ENCODE measurements around the gene MICA. TPM values are rescaled to one million over a fixed set of nuclear protein-coding genes. Genes with fewer than 3 reads are reported as not detected.
"Not testable (repeated sequence)": the region's sequence is repeated elsewhere in the genome, so short reads cannot be mapped to it uniquely, and the experiment has no call there.

MICA gene
- total RNA-seq, 2 experiments from 2014 or later, result 24.1 to 25.8 TPM

DNA sequence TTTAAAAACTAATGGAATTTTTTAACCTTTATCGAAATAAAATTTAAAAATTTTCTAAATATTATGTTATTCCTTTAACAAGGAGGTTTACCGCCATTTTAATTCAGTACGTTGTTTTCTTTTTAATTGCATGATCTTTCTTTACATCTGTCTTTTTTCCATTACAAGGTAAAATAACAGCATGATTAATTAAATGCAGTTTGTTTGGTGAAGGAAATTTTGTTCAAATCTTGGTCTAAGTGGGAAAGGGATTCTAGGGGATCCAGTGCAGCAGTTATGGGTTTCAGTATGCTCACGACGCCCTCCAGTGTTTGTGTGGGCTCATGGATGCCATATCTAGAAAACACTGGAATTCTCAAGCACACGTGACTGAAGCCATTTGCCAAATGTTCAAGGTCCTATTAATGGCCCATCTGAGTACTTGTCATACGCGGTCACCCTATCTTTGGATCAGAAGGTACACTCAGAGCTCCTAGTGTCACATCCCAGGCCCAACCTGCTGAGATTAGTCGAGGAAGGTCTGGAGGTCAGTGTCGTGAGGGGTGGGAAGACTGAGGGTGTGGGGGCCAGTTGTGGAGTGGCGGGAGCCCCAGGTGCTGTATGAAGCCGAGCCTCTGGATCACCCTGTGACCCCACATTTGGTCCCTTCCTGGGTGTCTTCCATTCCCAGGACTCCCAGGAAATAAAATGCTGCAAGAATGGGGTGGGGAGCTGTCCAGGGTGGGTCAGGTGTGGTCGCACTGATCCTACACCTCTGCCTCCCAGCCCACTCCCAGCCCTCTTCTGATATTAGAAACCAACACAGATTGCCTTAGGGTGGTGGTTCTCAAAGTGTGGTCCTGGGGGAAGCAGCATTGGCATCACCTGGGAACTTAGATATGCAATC lies 14.2 kb upstream of the MICA start:
- H3K4me3 Mint-ChIP-seq, POLR2A ChIA-PET: not testable (repeated sequence)

DNA sequence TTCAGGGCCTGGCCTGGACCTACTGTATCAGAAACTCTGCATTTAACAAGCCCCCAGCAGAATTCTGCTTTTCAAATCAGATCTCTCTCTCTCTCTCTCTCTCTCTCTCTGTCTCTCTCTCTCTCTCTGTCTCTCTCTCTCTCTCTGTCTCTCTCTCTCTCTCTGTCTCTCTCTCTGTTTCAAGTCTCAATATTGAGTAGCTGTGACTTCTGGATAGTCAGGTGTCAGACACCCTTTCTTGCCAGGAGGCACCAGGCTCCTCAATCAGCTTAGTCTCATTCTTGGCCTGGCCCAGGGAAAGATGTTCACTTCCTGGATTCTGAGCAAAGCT lies 13.6 kb upstream of the MICA start:
- not testable (repeated sequence) for H3K4me3 Mint-ChIP-seq; H3K9me3 Mint-ChIP-seq; H3K36me3 Mint-ChIP-seq; DNase-seq; ATAC-seq (ENCODE audit: low read depth); H3K27me3 Mint-ChIP-seq; H3K4me1 Mint-ChIP-seq
- POLR2A ChIA-PET, result interaction anchor here (0.6 kb wide), 1 partner anchor 94 kb away, joined by 5 read pairs; no protein-coding TSS in a partner anchor
- H3K27ac Mint-ChIP-seq, result peak overlapping the region; percentile 58

More for the DNA sequence above, 14.2 kb upstream of the MICA start:
- not testable (repeated sequence) for H3K27ac Mint-ChIP-seq, DNase-seq, H3K9me3 Mint-ChIP-seq, H3K27me3 Mint-ChIP-seq, H3K36me3 Mint-ChIP-seq, H3K4me1 Mint-ChIP-seq
- ATAC-seq (ENCODE audit: low read depth), result peak; percentile 45

- no peak overlapping the region for H3K4me3 Mint-ChIP-seq
- no peaks in the 10 kb centered on the region for H3K9me3 Mint-ChIP-seq
- no peaks in the 10 kb centered on the region for H3K36me3 Mint-ChIP-seq
- ATAC-seq (ENCODE audit: low read depth) (no peak), DNase-seq (no peak)
- no peaks in the 10 kb centered on the region for H3K27me3 Mint-ChIP-seq
- H3K4me1 Mint-ChIP-seq, result peaks cover 12% of the 10 kb centered on the region
- POLR2A ChIA-PET, result no interaction called here
- no peak overlapping the region for H3K27ac Mint-ChIP-seq
Observed at GRCh38 chr6:31393932-31394331, 9.5 kb upstream of the MICA start.

- Mint-ChIP-seq H3K36me3 (no peaks in the 10 kb centered on the region), H3K9me3 (no peaks in the 10 kb centered on the region), H3K4me1 (peaks cover 13% of the 10 kb centered on the region), H3K4me3 (no peak overlapping the region), H3K27me3 (no peaks in the 10 kb centered on the region), H3K27ac (no peak overlapping the region)
- POLR2A ChIA-PET, result interaction anchor here (1.2 kb wide), 1 partner anchor 68 kb away, joined by 3 read pairs; no protein-coding TSS in a partner anchor
- DNase-seq (no peak), ATAC-seq (ENCODE audit: low read depth) (no peak)
Observed at GRCh38 chr6:31394381-31394780, 9.0 kb upstream of the MICA start.

DNA sequence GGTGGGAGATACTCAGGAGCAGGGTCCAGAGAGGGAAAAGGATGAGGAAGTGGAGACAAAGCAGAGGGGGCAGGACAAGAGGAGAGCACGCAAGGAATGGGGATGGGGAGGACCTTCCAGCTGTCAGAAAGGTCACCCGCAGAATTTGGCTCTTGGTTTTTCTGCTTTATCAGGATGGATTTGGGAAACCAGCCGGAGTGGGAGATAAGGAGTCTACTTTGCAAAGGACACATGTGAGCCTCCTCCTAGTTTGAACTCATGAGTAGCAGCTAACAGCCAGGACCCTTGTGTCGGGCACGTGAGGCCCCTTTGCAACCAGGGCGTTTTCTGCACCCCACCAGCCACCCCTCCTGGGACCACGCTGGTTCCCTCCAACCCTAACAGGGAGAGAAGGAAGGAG lies 7.6 kb upstream of the MICA start:
- no peaks in the 10 kb centered on the region for H3K9me3 Mint-ChIP-seq
- H3K4me1 Mint-ChIP-seq, result peaks cover 11% of the 10 kb centered on the region
- no peak overlapping the region for H3K4me3 Mint-ChIP-seq
- POLR2A ChIA-PET, result interaction anchor here (0.6 kb wide), 1 partner anchor 316 kb away, joined by 3 read pairs; no protein-coding TSS in a partner anchor
- ATAC-seq (ENCODE audit: low read depth) (no peak), DNase-seq (no peak)
- no peaks in the 10 kb centered on the region for H3K27me3 Mint-ChIP-seq
- H3K27ac Mint-ChIP-seq, result no peak overlapping the region
- H3K36me3 Mint-ChIP-seq, result no peaks in the 10 kb centered on the region

GRCh38 chr6:31396422-31397152 lies 6.8 kb upstream of the MICA start:
- Mint-ChIP-seq H3K9me3 (no peaks in the 10 kb centered on the region), H3K27me3 (no peaks in the 10 kb centered on the region), H3K27ac (no peak overlapping the region), H3K36me3 (no peaks in the 10 kb centered on the region), H3K4me3 (peak overlapping the region; percentile 10), H3K4me1 (peaks cover 15% of the 10 kb centered on the region)
- DNase-seq (peak; percentile 85), ATAC-seq (ENCODE audit: low read depth) (peak; percentile 67)
- POLR2A ChIA-PET, result no interaction called here

- peaks cover 20% of the 10 kb centered on the region for H3K4me1 Mint-ChIP-seq
- not testable (repeated sequence) for H3K9me3 Mint-ChIP-seq, H3K27ac Mint-ChIP-seq
Observed at GRCh38 chr6:31397153-31397499, 6.3 kb upstream of the MICA start.

DNA sequence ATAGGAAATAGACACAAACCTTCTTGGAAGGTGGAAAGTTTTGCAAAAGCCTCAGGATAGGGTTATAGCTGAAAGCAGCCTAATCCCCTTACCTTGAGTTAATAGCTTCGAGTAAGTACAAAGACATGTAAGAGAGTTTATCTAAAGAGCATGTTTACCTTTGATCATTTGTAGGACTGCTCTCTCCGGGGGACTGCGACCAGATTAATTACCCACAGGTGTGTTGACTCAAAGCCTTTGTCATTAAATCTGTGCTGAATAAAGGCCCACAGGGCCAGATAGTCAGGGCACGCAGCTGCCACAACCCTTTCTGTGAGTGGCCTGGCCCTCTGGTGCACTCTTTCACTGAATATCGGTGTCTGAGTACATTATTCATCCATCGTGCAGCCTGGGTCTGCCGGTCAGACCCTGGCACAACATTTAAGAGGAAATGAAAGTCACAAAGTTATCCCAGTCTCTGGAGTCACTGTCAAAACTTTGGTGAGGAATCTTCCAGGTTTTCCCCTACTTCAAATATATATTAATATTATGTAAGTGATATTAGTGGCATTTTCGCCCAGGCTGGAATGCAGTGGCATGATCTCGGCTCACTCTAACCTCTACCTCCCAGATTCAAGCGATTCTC lies 5.4 kb upstream of the MICA start:
- H3K36me3 Mint-ChIP-seq, result no peaks in the 10 kb centered on the region
- POLR2A ChIA-PET, result no interaction called here
- no peak for DNase-seq
- no peaks in the 10 kb centered on the region for H3K27me3 Mint-ChIP-seq
- no peak overlapping the region for H3K4me3 Mint-ChIP-seq
- no peak for ATAC-seq (ENCODE audit: low read depth)
- no peaks in the 10 kb centered on the region for H3K9me3 Mint-ChIP-seq
- no peak overlapping the region for H3K27ac Mint-ChIP-seq
- peaks cover 29% of the 10 kb centered on the region for H3K4me1 Mint-ChIP-seq

More at GRCh38 chr6:31397153-31397499, 6.3 kb upstream of the MICA start:
- H3K4me3 Mint-ChIP-seq, result peak overlapping the region; percentile 10
- ATAC-seq (ENCODE audit: low read depth); H3K36me3 Mint-ChIP-seq; DNase-seq; H3K27me3 Mint-ChIP-seq; POLR2A ChIA-PET: not testable (repeated sequence)

GRCh38 chr6:31399589-31400466 lies 3.6 kb upstream of the MICA start:
- Mint-ChIP-seq H3K27me3 (no peaks in the 10 kb centered on the region), H3K9me3 (no peaks in the 10 kb centered on the region), H3K27ac (peak overlapping the region; percentile 89), H3K36me3 (peaks cover 3% of the 10 kb centered on the region), H3K4me3 (peak overlapping the region; percentile 90), H3K4me1 (peaks cover 34% of the 10 kb centered on the region)
- POLR2A ChIA-PET, result interaction anchor here (0.6 to 2.3 kb wide), 10 partner anchors 43 to 1595 kb away, joined by 3 to 8 read pairs (median 4); partner anchors contain the start of genes LTB and TNF
- peak; percentile 30 for ATAC-seq (ENCODE audit: low read depth)
- peak; percentile 76 for DNase-seq

DNA sequence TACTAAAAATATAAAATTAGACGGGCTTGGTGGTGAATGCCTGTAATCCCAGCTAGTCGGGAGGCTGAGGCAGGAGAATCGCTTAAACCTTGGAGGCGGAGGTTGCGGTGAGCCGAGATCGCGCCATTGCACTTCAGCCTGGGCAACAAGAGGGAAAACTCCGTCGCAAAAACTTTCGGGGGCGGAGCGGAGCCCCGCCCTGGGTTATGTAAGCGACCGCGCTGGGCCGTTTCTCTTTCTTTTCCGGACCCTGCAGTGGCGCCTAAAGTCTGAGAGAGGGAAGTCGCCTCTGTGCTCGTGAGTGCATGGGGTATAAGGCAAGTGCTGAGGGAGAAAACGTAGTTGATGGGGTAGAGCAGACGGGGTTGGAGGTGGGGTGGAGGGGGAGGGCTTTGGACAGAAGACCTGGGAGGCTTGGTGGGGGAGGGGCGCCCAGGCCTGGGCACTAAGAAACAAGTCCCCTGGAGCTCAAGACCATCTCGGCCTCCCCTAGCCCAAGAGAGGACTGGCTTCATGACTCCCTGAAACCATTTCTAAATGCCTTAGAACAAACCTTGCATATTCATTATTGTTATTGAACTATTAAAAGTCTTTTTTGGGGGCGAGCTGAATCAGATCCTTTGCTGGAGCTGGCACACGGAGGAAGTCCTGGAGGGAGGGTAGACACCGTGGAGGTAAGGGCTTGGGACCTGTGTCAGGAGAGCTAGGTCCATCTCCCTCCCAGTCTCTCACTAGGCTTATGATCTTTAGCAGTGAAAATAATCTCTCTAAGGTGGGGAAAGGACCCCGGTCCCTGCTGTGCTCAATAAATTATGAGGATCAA lies 2.7 kb upstream of the MICA start:
- Mint-ChIP-seq H3K4me3 (peak overlapping the region; percentile 90), H3K27ac (peak overlapping the region; percentile 89), H3K36me3 (peaks cover 6% of the 10 kb centered on the region), H3K4me1 (peaks cover 37% of the 10 kb centered on the region), H3K9me3 (no peaks in the 10 kb centered on the region), H3K27me3 (no peaks in the 10 kb centered on the region)
- ATAC-seq (ENCODE audit: low read depth) (peak; percentile 57), DNase-seq (peak; percentile 74)
- POLR2A ChIA-PET, result interaction anchor here (0.6 to 2.3 kb wide), 10 partner anchors 20 to 1596 kb away, joined by 3 to 8 read pairs (median 3); partner anchors contain the start of genes DDX39B, LTB and TNF

DNA sequence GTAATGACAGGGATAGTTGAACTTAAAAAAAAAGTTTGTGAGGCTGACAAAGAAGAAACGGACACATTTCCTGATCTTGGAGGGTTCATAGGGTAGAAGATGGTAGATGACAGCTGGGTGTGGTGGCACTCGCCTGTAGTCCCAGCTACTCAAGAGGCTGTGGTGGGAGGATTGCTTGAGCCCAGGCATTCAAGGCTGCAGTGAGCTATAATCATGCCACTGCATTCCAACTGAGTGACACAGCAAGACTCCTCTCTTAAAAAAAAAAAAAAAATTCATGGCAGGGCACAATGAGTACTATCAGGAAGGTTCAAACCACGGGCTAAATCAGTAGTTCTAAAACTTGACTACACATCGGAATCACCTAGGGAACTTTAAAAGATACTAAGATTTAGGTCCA lies 2.0 kb upstream of the MICA start:
- Mint-ChIP-seq H3K9me3 (no peaks in the 10 kb centered on the region), H3K4me1 (peaks cover 42% of the 10 kb centered on the region), H3K27me3 (no peaks in the 10 kb centered on the region), H3K36me3 (peaks cover 11% of the 10 kb centered on the region), H3K4me3 (peak overlapping the region; percentile 90), H3K27ac (peak overlapping the region; percentile 89)
- ATAC-seq (ENCODE audit: low read depth), result no peak
- DNase-seq, result no peak
- POLR2A ChIA-PET, result interaction anchor here (0.7 to 2.3 kb wide), 6 partner anchors 21 to 203 kb away, joined by 3 to 8 read pairs (median 4); partner anchors contain the start of genes DDX39B and LTB

Measured in activated naive CD8-positive, alpha-beta T cell treated with anti-CD3 and anti-CD28 coated beads, Interleukin-2, amount 10 ng/mL, durations not matched to agents 7 days and 5 days (primary cell).